Breast epithelium (tissue), 3 donors: ENCODE measurements around the gene ZNF710.

Experiments
- POLR2AphosphoS5 ChIP-seq, 3 donors: sonication (generic); formaldehyde crosslinking; IDR thresholded peaks; one replicate each; pipeline ENCODE4 v1.6.1; 2017; ENCODE audit warnings: antibody characterized with exemption in 3 of 3
- TF ChIP-seq, protein P1 (sequence below), 3 donors: fragments of 450-650 bp; IDR thresholded peaks; one replicate each; pipeline ENCODE4 v1.5.1; 2016 to 2017; ENCODE audit warnings: antibody characterized with exemption in 3 of 3, mild to moderate bottlenecking in 3 of 3, moderate library complexity in 3 of 3

- no peak for TF ChIP-seq POLR2AphosphoS5 (IDR thresholded peaks at IDR 0.05)
- TF ChIP-seq, protein P1, sequence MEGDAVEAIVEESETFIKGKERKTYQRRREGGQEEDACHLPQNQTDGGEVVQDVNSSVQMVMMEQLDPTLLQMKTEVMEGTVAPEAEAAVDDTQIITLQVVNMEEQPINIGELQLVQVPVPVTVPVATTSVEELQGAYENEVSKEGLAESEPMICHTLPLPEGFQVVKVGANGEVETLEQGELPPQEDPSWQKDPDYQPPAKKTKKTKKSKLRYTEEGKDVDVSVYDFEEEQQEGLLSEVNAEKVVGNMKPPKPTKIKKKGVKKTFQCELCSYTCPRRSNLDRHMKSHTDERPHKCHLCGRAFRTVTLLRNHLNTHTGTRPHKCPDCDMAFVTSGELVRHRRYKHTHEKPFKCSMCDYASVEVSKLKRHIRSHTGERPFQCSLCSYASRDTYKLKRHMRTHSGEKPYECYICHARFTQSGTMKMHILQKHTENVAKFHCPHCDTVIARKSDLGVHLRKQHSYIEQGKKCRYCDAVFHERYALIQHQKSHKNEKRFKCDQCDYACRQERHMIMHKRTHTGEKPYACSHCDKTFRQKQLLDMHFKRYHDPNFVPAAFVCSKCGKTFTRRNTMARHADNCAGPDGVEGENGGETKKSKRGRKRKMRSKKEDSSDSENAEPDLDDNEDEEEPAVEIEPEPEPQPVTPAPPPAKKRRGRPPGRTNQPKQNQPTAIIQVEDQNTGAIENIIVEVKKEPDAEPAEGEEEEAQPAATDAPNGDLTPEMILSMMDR (IDR thresholded peaks at IDR 0.05): no peak
These were observed 31.9 kb downstream of the ZNF710 start for GRCh38 chr15:90033006-90033405.
